H1 (cell line): Measurements from ENCODE around the gene PSMD12. TPM values are rescaled to one million over a fixed set of nuclear protein-coding genes. Genes with fewer than 3 reads are reported as not detected.

Experiments used
- CTCF ChIA-PET: fragments of 300-600 bp; sonication (Branson Sonifier 250); formaldehyde crosslinking; loops from one replicate; lab custom pipeline; 2021; ENCODE audit not compliant: partially characterized antibody; lab: Charles Lee
- POLR2A ChIA-PET: fragments of 300-600 bp; sonication (Branson Sonifier 250); formaldehyde crosslinking; loops from one replicate; lab custom pipeline; 2021; ENCODE audit warnings: inconsistent platforms; ENCODE audit not compliant: partially characterized antibody; lab: Charles Lee
- DNase-seq, 2 experiments: peaks; one replicate each; pipeline versions ENCODE4 v3.0.0 to v3.0.0-alpha.2; 2010 to 2022; ENCODE audit warnings: low spot score in 2 of 2, low read depth in 1 of 2, mixed read lengths in 1 of 2
- FAIRE-seq: peaks from 2 replicates; lab custom pipeline; 2011; peaks lifted over from hg19 to GRCh38; lab: Jason Lieb, UNC
- H2AFZ ChIP-seq: 2 replicates; pipeline ENCODE4 v1.8.1; 2012; ENCODE audit warnings: low read length, inconsistent platforms
- H2AK5ac ChIP-seq: 2 replicates; pipeline ENCODE4 v1.6.1; 2013; ENCODE audit warnings: low read depth, low read length
- H2BK120ac ChIP-seq: replicated peaks from 2 replicates; pipeline ENCODE3; 2013; ENCODE audit warnings: low read depth, low read length, inconsistent platforms
- H2BK12ac ChIP-seq: 2 replicates; pipeline ENCODE4 v1.6.1; 2013; ENCODE audit warnings: low read depth, low read length
- H2BK15ac ChIP-seq: 2 replicates; pipeline ENCODE4 v1.6.1; 2013; ENCODE audit warnings: low read length
- H2BK20ac ChIP-seq: 2 replicates; pipeline ENCODE4 v1.6.1; 2013; ENCODE audit warnings: low read length
- H2BK5ac ChIP-seq: 2 replicates; pipeline ENCODE4 v1.6.1; 2013; ENCODE audit warnings: low read depth, low read length
- H3K14ac ChIP-seq: 2 replicates; pipeline ENCODE4 v1.6.1; 2013; ENCODE audit warnings: inconsistent platforms; ENCODE audit not compliant: insufficient read length
- H3K18ac ChIP-seq: 2 replicates; pipeline ENCODE4 v1.6.1; 2013; ENCODE audit warnings: low read length; ENCODE audit errors: extremely low read depth
- H3K23ac ChIP-seq: 2 replicates; pipeline ENCODE4 v1.6.1; 2013; ENCODE audit warnings: inconsistent platforms; ENCODE audit not compliant: insufficient read length
- H3K23me2 ChIP-seq: 2 replicates; pipeline ENCODE4 v1.6.1; 2013; ENCODE audit warnings: low read depth, low read length
- H3K27ac ChIP-seq: 2 replicates; pipeline ENCODE4 v1.6.1; 2011; ENCODE audit warnings: low read depth, low read length, inconsistent platforms
- H3K27me3 ChIP-seq, 4 experiments: replicated peaks in 1 of 4; 1 replicate in 1 of 4; 2 replicates in 3 of 4; pipeline versions ENCODE4 v1.6.1 to v1.8.1; 2011 to 2013; ENCODE audit warnings: low read length in 3 of 4, mild to moderate bottlenecking in 3 of 4, inconsistent platforms in 2 of 4, mixed read lengths in 2 of 4, moderate library complexity in 1 of 4; ENCODE audit not compliant: control insufficient read depth in 3 of 4, insufficient read depth in 3 of 4; ENCODE audit errors: extremely low read depth in 1 of 4
- H3K36me3 ChIP-seq, 4 experiments: 2 replicates each; pipeline versions ENCODE4 v1.6.1 to v1.8.1; 2011 to 2013; ENCODE audit warnings: mild to moderate bottlenecking in 4 of 4, low read length in 3 of 4, moderate library complexity in 2 of 4, control low read depth in 1 of 4, inconsistent platforms in 1 of 4; ENCODE audit not compliant: insufficient read depth in 4 of 4, control insufficient read depth in 2 of 4
- H3K4ac ChIP-seq: replicated peaks from 2 replicates; pipeline ENCODE3; 2013; ENCODE audit warnings: low read length, low read depth, mixed read lengths, inconsistent platforms; ENCODE audit not compliant: insufficient read length
- H3K4me1 ChIP-seq, 4 experiments: replicated peaks in 1 of 4; 1 replicate in 1 of 4; 2 replicates in 3 of 4; pipeline versions ENCODE4 v1.6.1 to v1.8.1; 2011 to 2013; ENCODE audit warnings: low read length in 3 of 4, inconsistent platforms in 2 of 4, mixed read lengths in 1 of 4; ENCODE audit not compliant: insufficient read depth in 4 of 4, control insufficient read depth in 3 of 4
- H3K4me2 ChIP-seq, 2 experiments: 2 replicates each; pipeline versions ENCODE4 v1.6.1 to v1.8.1; 2011 to 2013; ENCODE audit warnings: low read depth in 2 of 2, low read length in 2 of 2, control low read depth in 1 of 2, inconsistent platforms in 1 of 2, mild to moderate bottlenecking in 1 of 2; ENCODE audit not compliant: insufficient read depth in 1 of 2
- H3K4me3 ChIP-seq, 4 experiments: fragments of 200-600, 300-600 bp in 1 of 4; sonication (generic), shearing (Covaris generic), sonication (Bioruptor Twin) in 1 of 4; 2 replicates each; pipeline versions ENCODE4 v1.5.1 to v1.8.1; 2011 to 2016; ENCODE audit warnings: low read length in 4 of 4, low read depth in 3 of 4, control low read depth in 2 of 4, inconsistent platforms in 2 of 4, mild to moderate bottlenecking in 2 of 4, mixed read lengths in 1 of 4, moderate library complexity in 1 of 4; ENCODE audit not compliant: insufficient read depth in 2 of 4; ENCODE audit errors: extremely low read depth in 1 of 4
- H3K56ac ChIP-seq: replicated peaks from 2 replicates; pipeline ENCODE3; 2013; ENCODE audit warnings: low read depth, mild to moderate bottlenecking, mixed read lengths, low read length, inconsistent platforms; ENCODE audit not compliant: insufficient read length
- H3K79me1 ChIP-seq: 2 replicates; pipeline ENCODE4 v1.6.1; 2013; ENCODE audit warnings: low read depth, low read length, control low read depth
- H3K79me2 ChIP-seq, 2 experiments: 2 replicates each; pipeline versions ENCODE4 v1.6.1 to v1.8.1; 2012 to 2013; ENCODE audit warnings: low read length in 2 of 2, mild to moderate bottlenecking in 2 of 2, inconsistent platforms in 1 of 2; ENCODE audit not compliant: insufficient read depth in 2 of 2, control insufficient read depth in 1 of 2
- H3K9ac ChIP-seq, 4 experiments: replicated peaks in 1 of 4; 1 replicate in 1 of 4; 2 replicates in 3 of 4; pipeline versions ENCODE4 v1.6.1 to v1.8.1; 2011 to 2013; ENCODE audit warnings: low read depth in 3 of 4, low read length in 3 of 4, control low read depth in 2 of 4, mild to moderate bottlenecking in 2 of 4, moderate library complexity in 2 of 4, inconsistent platforms in 1 of 4; ENCODE audit errors: extremely low read depth in 1 of 4
- H3K9me3 ChIP-seq, 2 experiments: 2 replicates each; pipeline versions ENCODE4 v1.6.1 to v1.8.1; 2012 to 2013; ENCODE audit warnings: mild to moderate bottlenecking in 2 of 2, moderate library complexity in 2 of 2, control low read depth in 1 of 2, inconsistent platforms in 1 of 2, low read depth in 1 of 2, low read length in 1 of 2, mixed read lengths in 1 of 2; ENCODE audit not compliant: insufficient read depth in 2 of 2
- H4K20me1 ChIP-seq, 2 experiments: replicated peaks in 1 of 2; 2 replicates each; pipeline versions ENCODE3 to v1.8.1; 2011 to 2013; ENCODE audit warnings: inconsistent platforms in 2 of 2, low read length in 2 of 2, mild to moderate bottlenecking in 1 of 2; ENCODE audit not compliant: insufficient read depth in 2 of 2, control insufficient read depth in 1 of 2
- H4K5ac ChIP-seq: 2 replicates; pipeline ENCODE4 v1.6.1; 2013; ENCODE audit warnings: low read length, low read depth, mixed read lengths, inconsistent platforms; ENCODE audit not compliant: insufficient read length
- H4K8ac ChIP-seq: 2 replicates; pipeline ENCODE4 v1.8.0; 2013; ENCODE audit warnings: mild to moderate bottlenecking, moderate library complexity, low read length, inconsistent platforms; ENCODE audit not compliant: insufficient read depth; ENCODE audit errors: extremely low read depth
- H4K91ac ChIP-seq: replicated peaks from 2 replicates; pipeline ENCODE3; 2013; ENCODE audit warnings: low read length, mixed read lengths, inconsistent platforms; ENCODE audit not compliant: insufficient read length
- ASH2L ChIP-seq: fragments of 200-600, 300-600 bp; sonication (generic); IDR thresholded peaks from one replicate; pipeline ENCODE4 v1.7.1; 2017; ENCODE audit warnings: low read length
- ATF3 ChIP-seq: IDR thresholded peaks from 2 replicates; pipeline ENCODE4 v1.6.1; 2011; ENCODE audit warnings: low read depth, mild to moderate bottlenecking, low read length; ENCODE audit not compliant: insufficient read depth
- KDM4A ChIP-seq: IDR thresholded peaks from one replicate; pipeline ENCODE4 v1.7.1; 2012; ENCODE audit warnings: low read depth, mild to moderate bottlenecking, moderate library complexity, low read length, inconsistent platforms; ENCODE audit not compliant: severe bottlenecking
- MAX ChIP-seq: IDR thresholded peaks from 2 replicates; pipeline ENCODE4 v1.6.1; 2012; ENCODE audit warnings: inconsistent platforms
- PHF8 ChIP-seq: fragments of 200-600 bp; sonication (generic); conservative IDR thresholded peaks from 2 replicates; pipeline ENCODE4 v1.7.1; 2012; ENCODE audit warnings: low read depth, mild to moderate bottlenecking, inconsistent platforms, low read length, moderate library complexity
- POLR2A ChIP-seq, 2 experiments: IDR thresholded peaks; 1 replicate in 1 of 2; 2 replicates in 1 of 2; pipeline ENCODE4 v1.6.1; 2011; ENCODE audit warnings: low read depth in 2 of 2, low read length in 2 of 2, mild to moderate bottlenecking in 2 of 2; ENCODE audit errors: control extremely low read depth in 1 of 2
- RBBP5 ChIP-seq: IDR thresholded peaks from 2 replicates; pipeline ENCODE4 v1.7.1; 2012; ENCODE audit warnings: low read depth, mild to moderate bottlenecking, inconsistent platforms, low read length, moderate library complexity, borderline replicate concordance
- SP1 ChIP-seq: IDR thresholded peaks from 2 replicates; pipeline ENCODE4 v1.6.1; 2011; ENCODE audit warnings: low read depth, low read length
- TAF1 ChIP-seq: IDR thresholded peaks from 2 replicates; pipeline ENCODE4 v1.6.1; 2011; ENCODE audit warnings: mild to moderate bottlenecking, low read depth, low read length
- TAF7 ChIP-seq: optimal IDR thresholded peaks from 2 replicates; pipeline ENCODE3; 2011; ENCODE audit warnings: low read depth, mild to moderate bottlenecking, inconsistent platforms, low read length, moderate library complexity, borderline replicate concordance
- WGBS, 2 experiments: shearing (Covaris generic) in 1 of 2; methylation state at CpG; one replicate each; pipeline versions ENCODE4 v1.1.6 to v1.1.7; 2013 to 2015; ENCODE audit warnings: low lambda C conversion rate in 2 of 2, mixed read lengths in 2 of 2, inconsistent platforms in 1 of 2, low coverage in 1 of 2, missing lambda C conversion rate in 1 of 2; ENCODE audit not compliant: insufficient replicate concordance in 2 of 2, insufficient coverage in 1 of 2, insufficient read length in 1 of 2; ENCODE audit errors: extremely low coverage in 1 of 2, missing lambda C conversion rate in 1 of 2; 5-methylcytosine and 5-hydroxymethylcytosine counted together
- polyA plus RNA-seq, 7 experiments: library from polyadenylated mRNA; depleted of rRNA in 3 of 7; stranded (reverse) in 5 of 7; unstranded in 2 of 7; fragments of >200 nt in 5 of 7; fragments of 200-250 nt in 2 of 7; gene quantifications; 1 replicate in 5 of 7; 2 replicates in 1 of 7; 4 replicates in 1 of 7; pipeline versions ENCODE4 v1.2.1 to v1.2.3, GENCODE V29; 2011 to 2013; ENCODE audit warnings: missing spikeins in 2 of 7, mixed read lengths in 2 of 7
- total RNA-seq: library from RNA; stranded (reverse); fragmentation: NEBNext Ultra II Directional; extraction: Animal tissue kit (Norgen Biotek cat#: 25700); gene quantifications from 2 replicates; pipeline ENCODE4 v1.2.1, GENCODE V29; 2021

The PSMD12 gene
- total and polyA plus RNA-seq, 2 of the 8 experiments (the other 6 are each of a cell fraction or from before 2014, with no cell fraction given), result 14.0 to 82.4 TPM

- Histone ChIP-seq H2BK120ac (no peak overlapping the region), H2BK15ac (no peak overlapping the region), H2BK5ac (no peak overlapping the region), H3K9ac (peak overlapping the region in 3 of 4 experiments; percentile 35 to 81 (median 75)), H2AK5ac (no peak overlapping the region), H3K79me1 (peaks cover 3% of the 10 kb centered on the region), H3K4me1 (peaks cover 2 to 5% (median 4%) of the 10 kb centered on the region in 4 experiments; a peak in 6 of 7 replicates), H2BK20ac (no peak overlapping the region), H4K5ac (peak overlapping the region; percentile 71), H3K4ac (peak overlapping the region; percentile 58), H3K4me2 (peak overlapping the region; percentile 75 to 92), H3K79me2 (peaks cover 0 to 46% of the 10 kb centered on the region in 2 experiments; a peak in 2 of 4 replicates), H3K4me3 (peak overlapping the region; percentile 80 to 95 (median 91)), H3K23ac (no peak overlapping the region), H3K18ac (peak overlapping the region; percentile 79), H4K91ac (peak overlapping the region; percentile 88), H3K14ac (peak overlapping the region; percentile 45), H3K27ac (peak overlapping the region; percentile 63), H3K36me3 (peaks cover 0 to 3% (median 0%) of the 10 kb centered on the region in 4 experiments; a peak in 1 of 8 replicates), H4K8ac (peak overlapping the region; percentile 96; the same call in 1 of the 2 replicates), H3K23me2 (peaks cover 13% of the 10 kb centered on the region; the same call in 1 of the 2 replicates), H2AFZ (peak overlapping the region; percentile 81; the same call in 1 of the 2 replicates), H3K56ac (peak overlapping the region; percentile 84), H3K27me3 (no peaks in the 10 kb centered on the region), H4K20me1 (no peaks in the 10 kb centered on the region), H3K9me3 (peaks cover 0 to 4% of the 10 kb centered on the region in 2 experiments; a peak in 1 of 4 replicates), H2BK12ac (no peak overlapping the region)
- ChIA-PET CTCF (interaction anchor here (0.6 to 2.9 kb wide), 30 partner anchors 9 to 327 kb away, joined by 3 to 18 read pairs (median 4); no protein-coding TSS in a partner anchor), POLR2A (interaction anchor here (0.6 to 1.6 kb wide), 17 partner anchors 13 to 504 kb away, joined by 3 to 4 read pairs (median 3); partner anchors contain the start of gene NOL11)
- WGBS, 2 experiments, result 3% methylated on average over 50 of the region's 72 CpGs; no CpG with 5 or more reads in 1 of the 2 experiments
- peak in 1 of 2 experiments; percentile 90 for DNase-seq
- FAIRE-seq, result no peak
- TF ChIP-seq ASH2L (peak; percentile 1), RBBP5 (0 out of 2 replicates have a peak, but pooled peaks have one; percentile 45), KDM4A (peak; percentile 71), ATF3 (no peak), TAF7 (peak; percentile 69), SP1 (0 out of 2 replicates have a peak, but pooled peaks have one; percentile 10), PHF8 (peak; percentile 30; the same call in 1 of the 2 replicates), TAF1 (peak; percentile 83), MAX (peak; percentile 78), POLR2A (IDR thresholded peaks at IDR 0.05; ENCODE audit: control extremely low read depth in 1 of 2, low read depth in 2 of 2, low read length in 2 of 2) (peak in 1 of 2 experiments; percentile 62; a peak in 2 of 3 replicates)
These were observed 12.3 kb upstream of the PSMD12 start for GRCh38 chr17:67378454-67379250.
